Measurements from ENCODE around the gene LDLRAD4.

The LDLRAD4 gene

DNA sequence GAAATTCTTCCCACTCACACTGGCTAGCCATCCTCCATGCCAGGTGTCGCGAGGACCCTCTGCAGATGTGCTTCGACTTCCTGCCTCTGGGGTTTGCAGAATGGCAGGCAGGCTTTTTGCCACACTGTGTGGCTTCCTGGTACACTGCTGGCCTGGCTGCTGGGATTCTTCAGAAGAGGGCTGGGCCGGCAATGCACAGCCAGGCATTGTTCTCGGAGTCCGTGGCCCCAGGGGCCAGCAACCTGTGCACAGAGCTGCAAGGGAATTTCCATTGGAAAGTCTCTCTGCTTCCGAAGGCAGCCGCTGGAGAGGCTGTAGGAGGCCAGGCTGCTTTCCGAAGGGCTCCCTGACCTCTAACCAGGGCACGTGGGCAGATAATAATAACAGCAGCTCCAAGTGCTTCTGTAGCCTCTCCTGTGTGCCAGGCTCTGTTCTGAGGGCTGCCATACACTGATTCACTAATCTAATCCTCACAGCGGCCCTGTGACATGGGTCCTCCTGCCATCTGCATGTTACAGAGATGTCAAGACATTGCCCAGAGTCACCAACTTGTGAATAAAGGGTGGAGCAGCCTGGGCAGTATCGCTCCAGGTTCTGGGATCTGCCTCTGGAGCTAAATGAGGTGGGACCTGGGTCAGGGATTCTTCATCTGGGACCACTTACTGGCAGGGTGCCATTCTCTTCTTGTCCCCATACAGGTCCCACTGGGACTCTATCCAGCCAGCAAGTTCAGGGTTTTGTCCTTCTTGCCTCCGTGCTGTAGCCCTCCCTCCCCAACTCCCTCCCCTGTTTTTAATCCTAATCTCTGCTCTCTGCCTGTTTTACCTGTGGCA is 5.0 kb downstream of the LDLRAD4 start:
- no peak for TF ChIP-seq Cebpa-rat (IDR thresholded peaks at IDR 0.05)
- peaks cover 50% of the 10 kb centered on the region for H3K36me3 ChIP-seq
- peak overlapping the region; percentile 93 for H3K9ac ChIP-seq
- peaks cover 85% of the 10 kb centered on the region for H4K20me1 ChIP-seq
- no peaks in the 10 kb centered on the region for H3K9me3 ChIP-seq
- peak overlapping the region; percentile 93 for H3K27ac ChIP-seq
- H3K4me2 ChIP-seq = peak overlapping the region; percentile 97
- peak overlapping the region; percentile 96 for H3K4me3 ChIP-seq
- H3K4me1 ChIP-seq = peaks cover 57% of the 10 kb centered on the region
- H3K27me3 ChIP-seq = no peaks in the 10 kb centered on the region

DNA sequence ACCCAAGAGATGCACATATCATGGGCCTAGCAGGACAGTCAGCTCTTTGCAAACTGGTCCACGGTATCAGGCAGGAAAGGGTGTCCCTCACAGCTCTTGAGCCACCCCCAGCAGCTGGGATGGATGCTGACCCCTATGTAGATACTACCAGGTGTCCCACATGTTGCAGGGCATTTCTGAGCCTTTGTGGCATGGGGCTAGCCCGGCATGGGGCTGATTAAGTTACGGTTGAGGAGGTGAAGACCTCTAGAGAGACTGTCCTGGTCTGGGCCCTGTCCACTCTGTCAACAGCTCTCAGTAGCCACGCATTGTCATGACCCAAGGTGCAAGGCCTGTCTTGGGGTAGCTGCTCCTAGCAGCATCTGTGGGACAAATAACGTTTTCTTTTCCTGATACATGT is 6.7 kb downstream of the LDLRAD4 start:
- no peak overlapping the region for H3K9ac ChIP-seq
- no peaks in the 10 kb centered on the region for H3K9me3 ChIP-seq
- H3K27me3 ChIP-seq = no peaks in the 10 kb centered on the region
- H4K20me1 ChIP-seq = peaks cover 100% of the 10 kb centered on the region
- H3K36me3 ChIP-seq = peaks cover 67% of the 10 kb centered on the region
- peaks cover 70% of the 10 kb centered on the region for H3K4me1 ChIP-seq
- no peak overlapping the region for H3K27ac ChIP-seq
- no peak overlapping the region for H3K4me3 ChIP-seq
- peak overlapping the region; percentile 97 for H3K4me2 ChIP-seq
- TF ChIP-seq Cebpa-rat (IDR thresholded peaks at IDR 0.05) = no peak

DNA sequence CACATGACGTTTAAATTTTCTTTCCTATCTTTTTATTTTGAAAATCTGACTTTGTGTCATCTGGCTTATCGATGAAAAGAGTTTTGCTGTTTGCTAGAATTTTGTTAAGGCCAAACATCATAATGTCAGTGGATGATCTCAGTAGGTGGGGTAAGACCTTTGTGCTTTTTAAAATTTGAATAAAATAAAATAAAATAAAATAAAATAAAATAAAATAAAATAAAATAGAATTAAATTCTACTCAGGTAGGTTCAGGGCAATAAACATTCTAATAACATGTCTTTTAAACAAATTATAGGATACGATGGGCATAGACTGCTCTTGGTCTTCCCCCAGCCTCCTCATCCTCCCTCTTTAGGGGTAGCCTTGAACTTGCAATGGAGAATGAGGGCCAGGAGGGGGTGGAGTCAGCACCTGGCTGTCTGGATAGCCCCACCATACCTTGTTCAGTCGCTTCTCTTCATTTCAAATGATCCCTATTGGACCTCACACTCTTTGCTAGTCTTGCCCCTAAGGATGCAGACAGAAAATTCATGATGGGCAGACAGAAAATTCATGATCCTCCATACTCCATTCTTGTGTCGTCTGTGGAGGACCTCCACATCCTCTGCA is 8.1 kb downstream of the LDLRAD4 start:
- no peak overlapping the region for H3K4me3 ChIP-seq
- H4K20me1 ChIP-seq = peaks cover 100% of the 10 kb centered on the region
- no peak overlapping the region for H3K27ac ChIP-seq
- no peak overlapping the region for H3K4me2 ChIP-seq
- H3K4me1 ChIP-seq = peaks cover 70% of the 10 kb centered on the region
- H3K36me3 ChIP-seq = peaks cover 80% of the 10 kb centered on the region
- H3K9me3 ChIP-seq = no peaks in the 10 kb centered on the region
- TF ChIP-seq Cebpa-rat (IDR thresholded peaks at IDR 0.05) = no peak
- no peak overlapping the region for H3K9ac ChIP-seq
- no peaks in the 10 kb centered on the region for H3K27me3 ChIP-seq

DNA sequence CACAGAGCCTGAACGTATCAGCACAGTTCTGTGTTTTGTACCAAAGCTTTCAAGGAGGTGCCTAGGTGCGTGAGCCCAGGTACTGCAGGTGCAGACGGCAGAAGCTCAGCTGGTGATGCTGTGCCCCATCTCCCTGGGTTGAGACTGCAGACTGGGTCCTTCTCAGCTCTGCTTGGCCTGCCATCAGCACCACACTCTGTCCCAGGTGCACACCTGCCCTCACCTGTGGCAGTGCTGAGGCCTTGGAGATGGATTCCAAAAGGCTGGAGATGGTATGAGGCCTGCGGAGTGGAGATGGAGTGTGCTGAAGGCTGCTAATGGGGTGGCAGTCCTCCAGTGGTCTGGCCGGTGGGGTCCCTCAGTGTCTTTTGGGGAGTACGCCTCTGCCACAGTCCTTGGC is 9.3 kb downstream of the LDLRAD4 start:
- no peaks in the 10 kb centered on the region for H3K27me3 ChIP-seq
- no peaks in the 10 kb centered on the region for H3K9me3 ChIP-seq
- H3K4me1 ChIP-seq = peaks cover 70% of the 10 kb centered on the region
- no peak overlapping the region for H3K9ac ChIP-seq
- H3K36me3 ChIP-seq = peaks cover 89% of the 10 kb centered on the region
- H3K27ac ChIP-seq = no peak overlapping the region
- no peak overlapping the region for H3K4me3 ChIP-seq
- H3K4me2 ChIP-seq = no peak overlapping the region
- peaks cover 100% of the 10 kb centered on the region for H4K20me1 ChIP-seq
- no peak for TF ChIP-seq Cebpa-rat (IDR thresholded peaks at IDR 0.05)

DNA sequence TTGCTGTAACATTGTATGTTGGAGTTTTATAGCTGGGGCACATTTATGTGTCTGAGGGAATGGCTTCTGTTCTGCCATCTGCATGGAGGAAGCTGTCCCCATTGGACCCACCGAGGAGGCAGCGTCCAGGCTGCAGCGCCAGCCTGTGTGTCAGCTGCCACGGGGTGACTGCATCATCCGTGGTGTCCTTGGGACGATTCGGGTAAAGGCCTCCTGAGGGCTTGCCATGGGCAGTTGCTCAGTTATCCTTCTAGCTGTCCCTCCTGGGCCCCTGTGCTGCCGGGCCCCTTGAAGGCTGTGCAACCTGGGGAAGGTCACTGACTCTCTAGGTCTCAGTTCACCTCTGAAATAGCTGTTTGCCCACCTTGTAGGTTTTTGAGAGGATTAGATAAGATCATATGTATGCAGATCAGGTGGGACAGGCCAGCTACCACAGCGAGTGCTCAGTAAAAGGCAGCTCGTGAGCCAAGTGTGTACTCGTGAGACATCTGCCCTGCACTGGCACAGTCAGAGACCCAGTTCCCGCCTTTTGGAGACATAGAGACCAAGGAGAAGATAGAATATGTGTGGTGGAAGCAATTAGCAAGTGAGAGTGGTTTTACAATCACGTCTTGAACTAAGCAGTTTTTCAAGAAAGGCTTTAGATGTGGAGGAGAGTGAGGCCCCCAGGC is 10.6 kb downstream of the LDLRAD4 start:
- H4K20me1 ChIP-seq = peaks cover 100% of the 10 kb centered on the region
- H3K36me3 ChIP-seq = peaks cover 82% of the 10 kb centered on the region
- no peak overlapping the region for H3K4me3 ChIP-seq
- peak overlapping the region; percentile 11; the same call in 1 of the 2 replicates for H3K4me2 ChIP-seq
- H3K4me1 ChIP-seq = peaks cover 70% of the 10 kb centered on the region
- no peaks in the 10 kb centered on the region for H3K9me3 ChIP-seq
- no peaks in the 10 kb centered on the region for H3K27me3 ChIP-seq
- H3K9ac ChIP-seq = no peak overlapping the region
- TF ChIP-seq Cebpa-rat (IDR thresholded peaks at IDR 0.05) = no peak
- H3K27ac ChIP-seq = 0 out of 2 replicates have a peak overlapping the region, but pooled peaks have one; percentile 27

DNA sequence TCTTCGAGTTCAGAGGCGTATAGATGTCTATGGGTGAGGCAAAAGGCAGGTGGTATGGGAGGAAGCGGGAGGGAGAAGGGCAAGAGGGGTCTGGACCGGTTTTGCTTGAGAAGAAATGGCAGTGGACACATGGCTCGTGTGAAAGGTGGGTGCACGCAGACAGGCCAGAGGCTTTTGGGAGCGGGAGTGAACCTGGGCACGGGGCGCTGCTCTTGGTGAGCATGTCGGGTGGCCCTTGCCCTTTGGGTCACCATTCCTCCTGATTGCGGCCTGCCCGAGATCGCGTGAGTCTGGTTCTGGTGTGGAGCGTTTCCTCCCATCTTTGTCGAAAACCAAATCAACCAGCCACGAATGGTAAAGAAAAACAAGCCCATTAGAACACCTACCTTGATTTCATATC is 12.6 kb downstream of the LDLRAD4 start:
- Histone ChIP-seq H3K27me3 (no peaks in the 10 kb centered on the region), H3K36me3 (peaks cover 67% of the 10 kb centered on the region)

DNA sequence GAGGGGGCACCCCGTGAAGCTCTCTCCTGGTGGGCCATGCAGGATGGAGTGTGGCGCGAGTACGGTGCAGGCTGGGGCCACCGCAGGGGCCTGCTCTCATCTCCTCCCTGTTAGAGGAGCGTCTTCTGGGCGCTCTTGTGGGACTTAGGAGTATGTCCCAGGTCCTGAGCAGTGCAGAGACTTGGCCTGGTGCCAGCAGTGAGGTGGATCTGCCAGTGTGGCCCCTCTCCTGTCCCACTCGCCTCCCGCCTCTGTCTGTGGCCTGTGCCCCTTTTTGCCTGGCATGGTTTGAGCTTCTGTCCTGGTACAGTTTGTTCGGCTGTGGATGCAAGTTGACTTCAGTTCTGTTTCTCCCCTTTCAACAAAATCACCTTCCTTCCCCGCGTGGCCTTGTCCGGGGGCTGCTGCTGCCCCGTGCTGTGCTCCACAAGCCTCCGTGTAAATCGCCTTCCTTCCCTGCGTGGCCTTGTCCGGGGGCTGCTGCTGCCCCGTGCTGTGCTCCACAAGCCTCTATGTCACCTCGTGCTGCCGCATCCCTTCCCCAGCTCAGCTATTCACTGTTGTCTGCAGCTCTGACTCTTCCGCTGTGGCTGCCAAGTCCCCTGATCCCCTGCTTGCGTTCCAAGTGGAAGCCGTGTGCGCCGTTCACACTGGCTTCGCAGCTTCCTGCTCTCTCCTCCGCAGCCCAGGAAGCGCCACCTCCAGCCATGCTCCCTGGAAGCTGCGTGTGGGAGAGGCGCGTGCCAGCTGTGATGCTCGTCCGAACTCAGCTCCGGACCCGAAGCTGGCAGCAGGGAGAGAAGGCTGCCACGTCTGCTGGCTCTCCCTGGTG is 13.7 kb downstream of the LDLRAD4 start:
- Histone ChIP-seq H3K9ac (no peak overlapping the region), H3K27ac (peak overlapping the region; percentile 27; the same call in 1 of the 2 replicates), H3K4me3 (no peak overlapping the region), H3K4me1 (peaks cover 89% of the 10 kb centered on the region), H3K4me2 (peak overlapping the region; percentile 82), H3K27me3 (no peaks in the 10 kb centered on the region), H3K9me3 (no peaks in the 10 kb centered on the region), H4K20me1 (peaks cover 100% of the 10 kb centered on the region), H3K36me3 (peaks cover 57% of the 10 kb centered on the region)
- no peak for TF ChIP-seq Cebpa-rat (IDR thresholded peaks at IDR 0.05)

More for the DNA sequence above, 12.6 kb downstream of the LDLRAD4 start:
- no peak for TF ChIP-seq Cebpa-rat (IDR thresholded peaks at IDR 0.05)
- Histone ChIP-seq H3K4me1 (peaks cover 77% of the 10 kb centered on the region), H3K9me3 (no peaks in the 10 kb centered on the region), H3K27ac (no peak overlapping the region), H3K4me3 (no peak overlapping the region), H4K20me1 (peaks cover 100% of the 10 kb centered on the region), H3K9ac (no peak overlapping the region), H3K4me2 (0 out of 2 replicates have a peak overlapping the region, but pooled peaks have one; percentile 18)

DNA sequence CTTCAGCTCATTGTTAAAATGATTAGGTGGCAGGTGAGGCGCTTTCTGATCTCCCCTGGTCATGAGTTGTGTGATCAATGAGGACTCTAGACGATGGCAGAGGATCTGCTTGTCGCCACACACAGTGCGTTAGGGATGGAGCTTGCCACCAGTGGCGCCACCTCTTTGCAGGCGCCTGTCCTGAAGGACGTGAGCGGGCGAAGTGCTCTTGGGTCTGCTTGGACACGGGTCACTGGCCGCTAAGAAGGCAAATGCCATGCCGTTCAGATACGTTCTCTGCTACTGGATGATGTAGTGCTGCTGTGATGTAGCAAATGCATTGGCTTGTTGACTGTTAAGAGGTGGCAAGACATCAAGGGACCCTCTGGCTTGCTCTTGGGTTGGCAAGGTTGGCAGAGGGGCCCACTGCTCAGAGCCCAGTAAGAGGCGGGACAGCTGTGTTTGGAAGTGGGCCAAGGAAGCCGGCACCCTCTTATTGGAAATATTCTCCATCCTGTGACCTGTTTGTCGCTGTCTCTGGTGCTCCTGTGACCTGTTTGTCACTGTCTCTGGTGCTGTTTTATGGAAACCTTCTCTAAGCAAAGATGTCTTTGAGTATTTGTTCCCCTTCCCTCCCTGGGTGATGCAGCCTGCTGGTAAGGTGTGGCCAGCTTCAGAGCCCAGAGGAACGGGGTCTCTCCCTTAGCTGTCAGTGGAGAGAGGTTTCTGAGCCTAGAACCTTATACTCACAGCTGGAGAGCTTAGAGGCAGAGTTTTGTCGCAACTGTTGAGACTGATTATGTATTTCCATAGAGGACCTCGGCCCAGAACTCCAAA is 14.6 kb downstream of the LDLRAD4 start:
- Histone ChIP-seq H3K27me3 (no peaks in the 10 kb centered on the region), H3K27ac (peak overlapping the region; percentile 44; the same call in 1 of the 2 replicates), H3K4me1 (peaks cover 93% of the 10 kb centered on the region), H3K36me3 (peaks cover 55% of the 10 kb centered on the region), H4K20me1 (peaks cover 100% of the 10 kb centered on the region), H3K4me2 (peak overlapping the region; percentile 82), H3K9me3 (no peaks in the 10 kb centered on the region), H3K4me3 (no peak overlapping the region), H3K9ac (peak overlapping the region; percentile 55; the same call in 1 of the 2 replicates)
- TF ChIP-seq Cebpa-rat (IDR thresholded peaks at IDR 0.05) = no peak

Data from BLaER1 (cell line).